Colon (tissue), 2 donors: ENCODE data around the gene PLA2G3.

Experiments
- FAIRE-seq: peaks from 2 replicates; lab custom pipeline; 2012; peaks lifted over from hg19 to GRCh38; lab: Jason Lieb, UNC
- donor health status: control.
- donor health status: control.

The PLA2G3 gene

GRCh38 chr22:31148488-31148887 lies 8.2 kb upstream of the PLA2G3 start:
- no peak for FAIRE-seq

- no peak for FAIRE-seq
Observed at GRCh38 chr22:31144223-31144622, 3.9 kb upstream of the PLA2G3 start.

- no peak for FAIRE-seq
Observed at GRCh38 chr22:31143537-31143936, 3.2 kb upstream of the PLA2G3 start.

- no peak for FAIRE-seq
Observed at GRCh38 chr22:31143038-31143437, 2.7 kb upstream of the PLA2G3 start.

- FAIRE-seq = no peak
Observed at GRCh38 chr22:31142285-31142684, 2.0 kb upstream of the PLA2G3 start.

- FAIRE-seq = no peak
Observed at GRCh38 chr22:31141551-31141950, 1.2 kb upstream of the PLA2G3 start.

- no peak for FAIRE-seq
Observed at GRCh38 chr22:31140746-31141145, 438 bp upstream of the PLA2G3 start.

- no peak for FAIRE-seq
Observed at GRCh38 chr22:31139066-31139465, 1.2 kb downstream of the PLA2G3 start.

GRCh38 chr22:31138126-31138525 lies 2.2 kb downstream of the PLA2G3 start:
- FAIRE-seq = no peak

GRCh38 chr22:31137721-31138120 lies 2.6 kb downstream of the PLA2G3 start:
- no peak for FAIRE-seq

- no peak for FAIRE-seq
Observed at GRCh38 chr22:31136711-31137110, 3.6 kb downstream of the PLA2G3 start.

- FAIRE-seq = no peak
Observed at GRCh38 chr22:31136155-31136554, 4.2 kb downstream of the PLA2G3 start.

GRCh38 chr22:31135706-31136105 lies 4.6 kb downstream of the PLA2G3 start:
- no peak for FAIRE-seq

- FAIRE-seq = no peak
Observed at GRCh38 chr22:31134688-31135087, 5.6 kb downstream of the PLA2G3 start.

GRCh38 chr22:31133911-31134310 lies 6.4 kb downstream of the PLA2G3 start:
- FAIRE-seq = no peak

GRCh38 chr22:31130873-31131272 lies 9.4 kb downstream of the PLA2G3 start:
- FAIRE-seq = no peak

GRCh38 chr22:31128156-31128555 lies 12.2 kb downstream of the PLA2G3 start:
- no peak for FAIRE-seq

- no peak for FAIRE-seq
Observed at GRCh38 chr22:31127181-31127772, 13.0 kb downstream of the PLA2G3 start.

GRCh38 chr22:31126869-31127175 lies 13.5 kb downstream of the PLA2G3 start:
- FAIRE-seq = no peak

GRCh38 chr22:31126128-31126868 lies 14.0 kb downstream of the PLA2G3 start:
- FAIRE-seq = no peak

- FAIRE-seq = no peak
Observed at GRCh38 chr22:31125521-31126117, 14.7 kb downstream of the PLA2G3 start.

- no peak for FAIRE-seq
Observed at GRCh38 chr22:31124811-31125465, 15.4 kb downstream of the PLA2G3 start.

GRCh38 chr22:31124290-31124689 lies 16.0 kb downstream of the PLA2G3 start:
- FAIRE-seq = no peak

- no peak for FAIRE-seq
Observed at GRCh38 chr22:31123292-31123602, 17.1 kb downstream of the PLA2G3 start.
